SHP77 (cell line): ENCODE results near the gene SLC8A3.
A peak's percentile ranks its signal among the peaks of the same experiment; 100 is the strongest.

Experiments
- DNase-seq, 2 experiments: peaks; one replicate each; lab custom pipeline; 2025; lab: John Stamatoyannopoulos, UW

The SLC8A3 gene

DNA sequence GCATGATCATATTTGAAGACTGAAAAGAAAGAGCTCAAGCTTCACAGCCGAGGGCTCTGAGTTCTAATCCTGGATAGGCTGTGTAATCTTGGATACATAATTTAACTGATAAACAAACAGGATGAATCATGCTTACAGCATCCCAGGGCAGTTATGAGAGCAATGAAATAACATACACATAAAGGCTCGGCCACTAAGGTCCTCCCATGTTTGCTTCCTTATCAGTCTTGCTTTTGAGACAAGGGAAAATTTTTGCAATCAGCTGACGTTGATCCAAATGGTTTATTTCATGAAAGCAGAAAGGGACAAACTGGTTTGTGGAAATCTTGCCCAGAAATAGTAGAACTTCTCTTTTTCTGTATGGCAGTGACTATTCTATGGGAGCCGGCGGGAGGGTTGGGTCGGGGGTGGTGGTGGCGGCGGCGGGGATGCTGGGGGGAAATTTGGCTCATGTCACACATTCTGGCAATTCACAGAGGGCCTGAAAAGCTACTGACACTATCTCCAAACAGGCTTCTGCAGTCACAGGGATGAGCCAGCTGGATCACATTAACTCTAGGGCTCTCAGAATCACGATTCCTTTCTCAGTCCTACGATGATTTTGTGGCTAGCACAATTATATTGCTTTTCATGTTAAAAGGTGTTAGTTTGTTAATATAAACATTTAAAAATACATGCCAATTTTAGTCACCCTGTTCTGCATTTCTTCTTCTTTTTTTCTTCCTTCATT is 124.5 kb downstream of the SLC8A3 start:
- no peak for DNase-seq

DNA sequence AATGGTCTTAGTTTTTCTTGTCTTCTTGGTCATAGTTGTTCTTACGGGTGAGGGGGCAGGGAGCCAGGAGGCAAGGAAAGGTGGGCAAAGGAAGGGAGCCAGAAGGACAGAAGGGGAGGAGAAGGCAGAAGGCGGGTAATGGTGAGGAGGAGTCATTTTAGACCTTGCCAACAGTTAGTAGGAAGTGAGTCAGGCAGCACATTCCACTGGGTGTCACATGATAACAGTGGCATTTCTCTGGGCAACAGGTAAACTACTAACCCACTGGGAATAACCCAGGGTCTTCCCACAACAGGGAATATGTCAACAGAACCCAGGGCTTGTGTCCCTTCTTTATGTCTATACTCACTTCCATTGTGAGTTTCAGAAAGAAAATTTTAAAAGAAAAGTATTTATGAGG is 127.6 kb downstream of the SLC8A3 start:
- no peak for DNase-seq

GRCh38 chr14:70059545-70059944 is 129.2 kb downstream of the SLC8A3 start:
- DNase-seq, result no peak

- no peak for DNase-seq
Measured at GRCh38 chr14:70057519-70058136, 131.1 kb downstream of the SLC8A3 start.

- DNase-seq, result no peak
Measured at GRCh38 chr14:70052990-70053389, 135.8 kb downstream of the SLC8A3 start.

GRCh38 chr14:70050136-70050535 is 138.6 kb downstream of the SLC8A3 start:
- DNase-seq, result no peak

DNA sequence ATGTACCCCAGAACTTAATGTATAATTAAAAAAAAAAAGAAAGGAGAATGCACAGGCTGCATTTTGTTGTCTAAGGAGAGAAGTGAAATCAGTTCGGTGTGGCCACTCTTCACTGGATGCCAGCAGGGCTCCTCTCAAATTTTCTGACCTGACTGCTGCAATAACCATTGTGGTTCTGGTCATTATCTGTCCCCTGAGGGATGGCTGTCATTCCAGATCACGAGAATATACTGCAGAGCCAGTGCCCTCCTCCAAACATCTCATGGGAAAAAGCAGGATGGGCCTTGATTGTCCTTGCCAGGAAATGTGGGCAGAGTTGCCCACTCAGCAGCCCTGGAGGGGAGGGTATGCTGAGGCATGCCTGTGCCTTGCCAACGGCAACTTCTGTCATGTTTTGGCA is 139.1 kb downstream of the SLC8A3 start:
- DNase-seq, result no peak

DNA sequence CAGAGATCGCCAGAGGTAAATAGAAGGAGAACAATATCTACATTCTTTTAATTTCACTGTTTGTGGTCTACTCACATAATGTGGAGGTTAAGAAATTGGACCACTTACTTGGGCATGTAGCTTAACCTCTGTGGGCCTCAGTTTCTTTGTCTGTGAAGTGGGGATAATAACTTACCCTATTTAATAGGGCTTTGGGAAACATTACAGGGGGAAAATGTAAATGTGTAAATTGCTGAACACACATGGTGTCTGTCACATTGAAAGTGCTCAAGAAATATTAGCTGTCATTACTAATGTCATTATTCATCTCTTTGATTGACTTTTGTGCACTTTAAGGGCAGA is 140.5 kb downstream of the SLC8A3 start:
- no peak for DNase-seq

DNA sequence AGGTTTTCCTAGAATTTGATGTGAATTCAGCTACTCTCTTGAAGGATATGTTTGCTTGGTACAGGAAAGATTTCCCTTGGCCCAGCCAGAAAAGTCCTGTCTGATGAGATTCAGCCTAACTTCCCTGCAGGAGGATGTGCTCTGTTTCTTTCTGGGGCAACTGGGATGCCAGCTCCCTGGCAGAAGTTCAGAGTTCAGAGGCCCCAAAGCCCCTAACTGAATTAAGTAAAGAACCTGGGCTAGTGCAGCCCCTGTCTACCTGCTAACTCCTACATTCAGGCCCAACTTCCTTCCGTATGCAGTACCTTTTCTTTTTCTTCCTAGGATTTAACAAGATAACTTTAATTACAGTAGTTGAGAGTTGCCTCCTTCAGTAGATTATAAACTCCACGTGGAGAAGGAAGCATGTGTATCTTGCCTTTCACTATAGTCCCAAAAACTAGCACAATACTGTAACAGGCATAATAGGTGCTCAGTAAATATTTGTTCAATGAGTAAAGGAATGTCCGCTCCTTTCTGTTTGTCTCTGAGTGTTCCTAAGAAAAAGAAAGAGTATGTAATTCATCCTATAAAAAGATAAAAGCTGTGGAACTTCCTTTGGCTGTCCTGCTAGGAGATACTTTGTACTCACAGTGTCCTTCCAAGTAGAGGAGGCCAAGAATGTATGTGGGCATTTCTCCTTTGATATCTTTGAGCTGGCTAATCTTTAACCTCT is 141.0 kb downstream of the SLC8A3 start:
- no peak for DNase-seq

DNA sequence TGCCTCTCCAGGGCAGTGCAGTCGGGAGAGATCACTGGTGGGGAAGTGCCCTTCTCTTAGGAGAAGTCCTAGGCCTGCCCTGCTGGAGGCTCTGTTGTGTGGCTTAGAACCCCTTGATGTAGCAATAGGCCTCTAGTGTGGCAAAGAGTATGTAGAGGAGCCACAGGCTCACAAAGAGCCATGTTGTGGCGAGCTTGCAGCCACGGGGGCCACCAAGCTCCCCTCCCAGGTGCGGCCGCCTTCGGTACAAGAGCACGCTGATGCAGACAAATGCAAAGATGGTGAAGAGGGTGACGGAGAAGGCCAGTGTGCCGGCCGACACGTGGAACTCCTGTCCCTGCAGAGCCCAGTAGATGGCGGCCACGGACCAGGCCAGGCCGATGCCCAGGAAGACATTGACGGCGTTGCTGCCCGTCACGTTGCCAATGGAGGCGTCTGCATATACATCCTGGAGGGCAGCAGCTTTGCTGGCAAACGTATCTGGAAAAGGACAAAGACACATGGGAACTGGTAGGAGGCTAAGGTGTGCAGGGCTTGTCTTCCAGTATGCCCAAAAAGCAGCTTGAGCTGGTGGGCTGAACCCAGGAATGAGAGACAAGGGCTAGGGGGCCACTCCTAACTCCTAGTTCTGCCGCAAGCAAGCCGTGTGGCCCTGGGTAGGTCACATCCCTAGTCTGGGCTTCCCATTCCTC is 142.8 kb downstream of the SLC8A3 start:
- peak; percentile 76 to 86 for DNase-seq

GRCh38 chr14:70045310-70045709 is 143.4 kb downstream of the SLC8A3 start:
- DNase-seq, result no peak

DNA sequence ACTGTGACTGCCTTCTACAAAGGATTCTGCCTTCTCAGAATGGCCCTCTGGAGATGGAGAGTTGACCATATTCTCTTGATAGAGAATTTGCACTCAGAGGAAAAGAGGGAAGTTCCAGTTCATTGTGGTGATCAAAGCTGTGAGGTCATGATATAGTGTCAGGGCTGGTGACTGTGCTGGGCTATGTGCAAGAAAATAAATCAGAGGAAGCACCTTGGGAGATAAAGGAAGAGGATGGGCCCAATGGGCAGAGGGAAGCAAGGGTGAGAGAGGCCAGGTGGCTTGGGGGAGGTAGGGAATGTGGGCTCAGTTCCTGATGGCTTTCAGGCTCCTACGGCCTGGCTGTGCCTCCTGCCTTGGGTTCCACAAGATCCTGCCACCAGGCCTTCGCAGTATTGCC is 145.8 kb downstream of the SLC8A3 start:
- DNase-seq, result no peak

GRCh38 chr14:70036665-70037064 is 152.1 kb downstream of the SLC8A3 start:
- peak in 1 of 2 experiments; percentile 27 for DNase-seq

GRCh38 chr14:70034257-70034656 is 154.5 kb downstream of the SLC8A3 start:
- DNase-seq, result no peak

DNA sequence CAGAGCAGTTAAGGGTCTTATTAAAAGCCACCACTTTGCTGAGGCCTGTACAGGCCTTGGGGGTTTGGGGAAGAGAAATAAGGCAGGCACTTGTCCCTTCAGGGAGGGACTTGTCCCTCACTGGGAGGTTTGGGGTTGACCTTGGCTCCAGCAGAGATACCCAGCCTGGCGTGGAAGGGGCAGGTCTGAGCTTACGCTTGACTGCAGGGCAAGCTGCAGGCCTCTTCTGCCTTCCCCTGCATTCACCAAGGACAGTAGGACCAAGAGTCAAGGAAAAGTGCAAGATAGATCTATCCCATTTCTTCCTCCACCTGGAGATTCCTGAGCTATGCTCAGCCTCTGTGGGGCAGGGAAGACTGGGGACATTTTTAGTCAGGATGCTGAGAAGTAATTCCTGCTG is 155.2 kb downstream of the SLC8A3 start:
- DNase-seq, result no peak

GRCh38 chr14:70033116-70033515 is 155.6 kb downstream of the SLC8A3 start:
- no peak for DNase-seq

GRCh38 chr14:70032447-70032846 is 156.3 kb downstream of the SLC8A3 start:
- no peak for DNase-seq

DNA sequence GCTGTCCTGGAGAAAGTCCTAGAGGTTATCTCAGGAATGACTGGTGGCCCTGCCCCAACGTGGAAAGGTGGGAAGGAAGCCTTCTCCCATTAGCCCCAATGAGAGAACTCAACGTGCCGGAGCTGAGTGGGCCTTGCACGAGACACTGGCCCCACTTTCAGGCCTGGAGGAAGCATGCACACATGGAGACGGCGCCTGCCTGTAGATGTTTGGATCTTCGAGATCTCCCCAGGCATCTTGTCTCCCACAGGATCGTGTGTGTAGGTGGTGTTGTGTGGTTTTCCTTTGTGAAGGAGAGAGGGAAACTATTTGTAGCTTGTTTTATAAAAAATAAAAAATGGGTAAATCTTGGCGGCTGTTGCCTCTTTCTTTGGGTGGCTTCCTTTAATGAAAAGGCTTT is 156.7 kb downstream of the SLC8A3 start:
- no peak for DNase-seq

DNA sequence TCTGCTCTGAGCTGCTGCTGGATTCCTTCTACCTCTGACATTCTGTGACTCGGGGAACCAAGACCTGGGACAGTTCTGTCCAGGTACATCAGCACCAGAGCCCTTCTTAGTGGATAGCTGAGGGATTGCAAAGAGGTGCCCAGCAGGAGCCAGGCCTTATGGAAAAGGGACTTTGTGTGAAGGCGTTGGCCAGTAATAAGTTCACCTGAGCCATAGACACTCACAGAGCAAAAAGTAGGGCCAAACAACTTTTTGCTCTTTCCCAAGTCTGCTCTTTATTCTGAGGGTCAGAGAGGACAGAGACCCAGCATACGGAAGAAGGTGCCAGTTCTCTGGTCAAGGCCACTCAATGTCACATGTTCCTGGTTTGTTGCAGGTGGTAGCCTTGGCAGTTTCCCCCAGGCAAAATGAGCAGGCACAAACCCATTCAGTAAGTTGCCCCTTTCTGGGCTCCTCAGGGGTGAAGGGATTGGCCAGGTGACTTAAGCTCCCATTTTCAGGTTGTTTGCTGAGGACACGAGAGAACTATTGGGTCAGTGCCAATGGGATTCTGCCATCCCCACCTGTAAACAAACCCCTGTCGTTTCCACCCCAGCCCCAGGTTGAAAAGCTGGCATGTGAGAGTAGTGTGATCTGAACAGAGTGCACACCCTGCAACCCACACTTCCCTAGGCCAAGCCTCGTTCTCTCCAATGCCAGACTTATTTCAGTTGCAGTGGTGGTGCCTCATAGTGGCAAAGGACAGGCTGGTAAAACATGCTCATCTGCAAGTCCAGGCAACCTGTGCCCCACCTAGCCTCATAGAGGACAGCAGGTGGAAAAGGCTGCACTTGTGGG is 159.2 kb downstream of the SLC8A3 start:
- no peak for DNase-seq

DNA sequence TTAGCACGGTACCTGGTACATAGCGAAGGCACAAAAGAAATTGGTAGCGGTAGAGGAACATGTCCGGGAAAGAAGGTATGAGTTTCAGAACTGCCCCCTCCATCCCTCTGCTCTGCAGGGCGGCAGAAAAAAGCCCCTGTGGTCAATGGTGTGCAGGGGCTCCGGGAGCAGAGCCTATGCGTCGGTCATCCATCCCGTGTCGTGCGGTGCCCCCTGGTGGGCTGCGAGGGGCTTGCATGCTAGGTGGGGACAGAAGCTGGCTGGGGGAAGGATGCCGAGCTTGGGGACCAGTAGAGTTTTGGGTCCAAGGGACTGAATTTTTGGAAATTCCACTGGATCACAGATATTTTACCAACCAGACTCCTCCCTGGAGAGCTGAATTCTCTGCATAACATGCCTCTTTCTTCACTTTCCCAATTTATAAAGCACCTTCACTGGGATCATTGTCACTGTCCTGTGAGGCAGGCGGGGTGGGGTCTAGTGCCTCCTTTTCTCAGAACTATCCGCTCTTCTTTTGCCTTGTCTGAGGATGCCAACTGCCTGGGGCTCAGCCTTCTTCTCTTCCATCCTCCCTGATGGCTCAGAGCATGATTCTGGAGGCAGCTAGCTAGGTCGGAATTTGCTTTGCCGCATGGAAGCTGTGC is 160.8 kb downstream of the SLC8A3 start:
- DNase-seq, result peak; percentile 38 to 40

DNA sequence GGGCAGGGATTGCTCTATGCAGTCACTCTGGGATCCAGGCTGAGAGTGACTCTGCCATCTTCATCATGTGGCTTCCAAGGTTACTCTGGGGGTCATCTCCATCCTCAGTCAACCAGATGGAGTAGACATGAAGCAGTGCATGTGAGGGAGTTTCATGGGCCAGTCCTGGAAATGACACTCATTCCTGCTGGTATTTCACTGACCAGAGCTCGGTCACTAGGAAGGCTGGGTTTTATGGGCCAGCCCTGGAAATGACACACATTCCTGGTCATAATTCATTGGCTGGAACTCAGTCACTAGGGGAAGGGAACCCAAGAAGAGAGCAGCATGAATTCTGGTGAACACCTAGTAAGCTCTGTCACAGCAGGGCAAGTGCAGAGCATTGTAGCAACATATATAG is 164.9 kb downstream of the SLC8A3 start:
- DNase-seq, result no peak
